Liver (tissue), 3 donors: Measurements from ENCODE around the gene PYDC1.

ENCODE experiments used
- RXRA ChIP-seq, 2 donors: IDR thresholded peaks; 2 replicates each; pipeline ENCODE4 v1.6.1; 2017 to 2018; ENCODE audit warnings: antibody characterized with exemption in 2 of 2, mild to moderate bottlenecking in 1 of 2
- TAF1 ChIP-seq: conservative IDR thresholded peaks from 2 replicates; pipeline ENCODE4 v1.6.1; 2016; ENCODE audit warnings: antibody characterized with exemption, mild to moderate bottlenecking
- TF ChIP-seq, protein P1 (sequence below): fragments of 150-350 bp; IDR thresholded peaks from 2 replicates; pipeline ENCODE4 v1.5.1; 2017; ENCODE audit warnings: improper control_type of control experiment, low read depth, low read length; ENCODE audit not compliant: missing input control
- donor health status: healthy.
- donor health status: healthy.

GRCh38 chr16:31182391-31182790 lies 34.5 kb downstream of the PYDC1 start:
- TF ChIP-seq, protein P1, sequence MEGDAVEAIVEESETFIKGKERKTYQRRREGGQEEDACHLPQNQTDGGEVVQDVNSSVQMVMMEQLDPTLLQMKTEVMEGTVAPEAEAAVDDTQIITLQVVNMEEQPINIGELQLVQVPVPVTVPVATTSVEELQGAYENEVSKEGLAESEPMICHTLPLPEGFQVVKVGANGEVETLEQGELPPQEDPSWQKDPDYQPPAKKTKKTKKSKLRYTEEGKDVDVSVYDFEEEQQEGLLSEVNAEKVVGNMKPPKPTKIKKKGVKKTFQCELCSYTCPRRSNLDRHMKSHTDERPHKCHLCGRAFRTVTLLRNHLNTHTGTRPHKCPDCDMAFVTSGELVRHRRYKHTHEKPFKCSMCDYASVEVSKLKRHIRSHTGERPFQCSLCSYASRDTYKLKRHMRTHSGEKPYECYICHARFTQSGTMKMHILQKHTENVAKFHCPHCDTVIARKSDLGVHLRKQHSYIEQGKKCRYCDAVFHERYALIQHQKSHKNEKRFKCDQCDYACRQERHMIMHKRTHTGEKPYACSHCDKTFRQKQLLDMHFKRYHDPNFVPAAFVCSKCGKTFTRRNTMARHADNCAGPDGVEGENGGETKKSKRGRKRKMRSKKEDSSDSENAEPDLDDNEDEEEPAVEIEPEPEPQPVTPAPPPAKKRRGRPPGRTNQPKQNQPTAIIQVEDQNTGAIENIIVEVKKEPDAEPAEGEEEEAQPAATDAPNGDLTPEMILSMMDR: no peak
- no peak for TF ChIP-seq RXRA (IDR thresholded peaks at IDR 0.05)
- TF ChIP-seq TAF1: no peak
